HG03469 (cell line): ENCODE results near the gene KCNV2.

ENCODE experiments used
- ATAC-seq: cut with Tn5 transposase; IDR thresholded peaks from one replicate; pipeline ENCODE4 v1.9.1; 2021; ENCODE audit warnings: mild to moderate bottlenecking, moderate library complexity, moderate number of reproducible peaks; ENCODE audit not compliant: unreplicated experiment

The KCNV2 gene

GRCh38 chr9:2718698-2719033, 1.4 kb downstream of the KCNV2 start:
- no peak for ATAC-seq

- no peak for ATAC-seq
These were observed 2.9 kb downstream of the KCNV2 start for GRCh38 chr9:2720179-2720654.

GRCh38 chr9:2722715-2723114, 5.4 kb downstream of the KCNV2 start:
- no peak for ATAC-seq

GRCh38 chr9:2723376-2724065, 6.2 kb downstream of the KCNV2 start:
- no peak for ATAC-seq

- no peak for ATAC-seq
These were observed 7.8 kb downstream of the KCNV2 start for GRCh38 chr9:2725126-2725525.

GRCh38 chr9:2725898-2726649, 8.8 kb downstream of the KCNV2 start:
- no peak for ATAC-seq

- no peak for ATAC-seq
These were observed 9.5 kb downstream of the KCNV2 start for GRCh38 chr9:2726650-2727340.

- no peak for ATAC-seq
These were observed 10.1 kb downstream of the KCNV2 start for GRCh38 chr9:2727374-2727773.

- ATAC-seq = peak; percentile 72
These were observed 10.8 kb downstream of the KCNV2 start for GRCh38 chr9:2727966-2728613.

GRCh38 chr9:2729003-2729402, 11.7 kb downstream of the KCNV2 start:
- no peak for ATAC-seq

GRCh38 chr9:2729721-2730120, 12.4 kb downstream of the KCNV2 start:
- no peak for ATAC-seq

- ATAC-seq = no peak
These were observed 13.7 kb downstream of the KCNV2 start for GRCh38 chr9:2730971-2731370.

GRCh38 chr9:2732492-2732891, 15.2 kb downstream of the KCNV2 start:
- ATAC-seq = no peak

- ATAC-seq = no peak
These were observed 23.3 kb downstream of the KCNV2 start for GRCh38 chr9:2740616-2741015.

GRCh38 chr9:2741441-2742158, 24.3 kb downstream of the KCNV2 start:
- ATAC-seq = no peak

- no peak for ATAC-seq
These were observed 24.9 kb downstream of the KCNV2 start for GRCh38 chr9:2742214-2742613.

GRCh38 chr9:2743937-2744529, 26.7 kb downstream of the KCNV2 start:
- ATAC-seq = no peak

GRCh38 chr9:2745560-2746380, 28.5 kb downstream of the KCNV2 start:
- no peak for ATAC-seq

- ATAC-seq = no peak
These were observed 32.2 kb downstream of the KCNV2 start for GRCh38 chr9:2749485-2749884.
